Fibroblast of mammary gland (primary cell): ENCODE measurements around the gene USP20.

Experiments used
- DNase-seq: peaks from one replicate; pipeline ENCODE4 v3.0.0-alpha.2; 2010; ENCODE audit warnings: low read depth
- H3K4me3 ChIP-seq: 2 replicates; pipeline ENCODE4 v1.5.1; 2011; ENCODE audit warnings: low read depth, mild to moderate bottlenecking, low read length, moderate library complexity; ENCODE audit not compliant: control insufficient read depth
- TF ChIP-seq, protein P1 (sequence below): conservative IDR thresholded peaks from 2 replicates; pipeline ENCODE4 v1.5.1; 2011; ENCODE audit warnings: low read depth, low read length, inconsistent platforms; ENCODE audit not compliant: control insufficient read depth, insufficient read depth

USP20 gene

DNA sequence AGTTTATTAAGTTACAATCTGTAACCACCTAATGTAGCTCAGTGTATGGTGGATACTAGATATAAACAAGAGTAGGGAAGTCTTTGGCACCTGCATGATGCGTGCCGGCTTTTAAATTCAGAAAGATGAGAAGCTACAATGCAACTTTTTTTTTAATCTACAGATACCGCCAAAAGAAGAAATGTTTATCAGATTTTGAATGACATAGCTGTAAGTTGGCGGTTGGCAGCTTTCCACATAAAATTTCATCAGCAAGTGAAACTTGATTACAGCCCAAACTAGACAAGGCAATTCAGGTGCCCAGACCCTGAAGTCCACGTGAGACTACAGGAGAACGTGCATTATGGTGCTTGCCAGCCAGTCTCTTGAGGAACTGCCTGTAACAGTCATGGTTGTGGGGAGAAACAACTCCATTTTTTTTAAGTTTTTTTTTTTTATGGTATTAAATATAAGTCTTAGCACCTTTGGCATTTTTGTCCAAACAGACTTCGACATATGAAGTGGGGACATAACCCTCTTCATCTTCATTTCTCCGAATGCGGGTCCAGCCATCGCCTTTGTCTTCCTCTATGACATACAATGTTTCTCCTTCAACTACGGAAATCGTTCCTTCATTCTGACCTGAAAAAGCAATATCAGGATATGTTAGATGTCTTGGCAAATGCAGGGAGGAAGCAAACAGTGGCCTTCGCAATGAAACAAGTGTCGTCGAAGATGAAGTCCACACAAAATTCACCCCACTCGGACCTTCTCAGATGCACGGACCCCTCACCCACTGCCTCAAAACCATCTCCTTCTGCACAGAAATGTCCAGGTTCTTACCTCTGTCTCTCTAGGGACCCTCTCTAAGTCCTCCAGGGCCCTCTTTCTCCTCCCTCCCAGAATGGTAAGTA, 60.4 kb downstream of the USP20 start:
- no peak overlapping the region for H3K4me3 ChIP-seq
- DNase-seq: no peak
- TF ChIP-seq, protein P1, sequence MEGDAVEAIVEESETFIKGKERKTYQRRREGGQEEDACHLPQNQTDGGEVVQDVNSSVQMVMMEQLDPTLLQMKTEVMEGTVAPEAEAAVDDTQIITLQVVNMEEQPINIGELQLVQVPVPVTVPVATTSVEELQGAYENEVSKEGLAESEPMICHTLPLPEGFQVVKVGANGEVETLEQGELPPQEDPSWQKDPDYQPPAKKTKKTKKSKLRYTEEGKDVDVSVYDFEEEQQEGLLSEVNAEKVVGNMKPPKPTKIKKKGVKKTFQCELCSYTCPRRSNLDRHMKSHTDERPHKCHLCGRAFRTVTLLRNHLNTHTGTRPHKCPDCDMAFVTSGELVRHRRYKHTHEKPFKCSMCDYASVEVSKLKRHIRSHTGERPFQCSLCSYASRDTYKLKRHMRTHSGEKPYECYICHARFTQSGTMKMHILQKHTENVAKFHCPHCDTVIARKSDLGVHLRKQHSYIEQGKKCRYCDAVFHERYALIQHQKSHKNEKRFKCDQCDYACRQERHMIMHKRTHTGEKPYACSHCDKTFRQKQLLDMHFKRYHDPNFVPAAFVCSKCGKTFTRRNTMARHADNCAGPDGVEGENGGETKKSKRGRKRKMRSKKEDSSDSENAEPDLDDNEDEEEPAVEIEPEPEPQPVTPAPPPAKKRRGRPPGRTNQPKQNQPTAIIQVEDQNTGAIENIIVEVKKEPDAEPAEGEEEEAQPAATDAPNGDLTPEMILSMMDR: no peak

DNA sequence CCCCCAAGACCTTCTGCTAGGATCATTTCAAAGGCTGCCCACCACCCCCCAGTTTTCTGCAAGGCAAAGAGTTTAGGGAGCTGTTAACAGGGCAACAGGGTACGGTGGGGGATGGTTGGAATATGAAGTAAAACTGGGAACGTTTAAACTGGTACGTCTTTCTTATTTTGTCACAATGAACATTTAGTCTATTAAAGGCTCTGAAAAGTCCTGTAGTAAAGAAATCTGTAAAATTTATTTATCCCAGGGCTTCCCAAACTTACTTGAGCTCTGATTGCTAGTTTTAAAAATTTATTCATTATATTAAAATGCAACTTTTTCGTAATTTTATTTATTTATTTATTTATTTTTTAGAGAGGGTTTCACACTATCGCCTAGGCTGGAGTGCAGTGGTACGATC, 62.0 kb downstream of the USP20 start:
- DNase-seq: no peak
- TF ChIP-seq, protein P1: no peak
- no peak overlapping the region for H3K4me3 ChIP-seq

DNA sequence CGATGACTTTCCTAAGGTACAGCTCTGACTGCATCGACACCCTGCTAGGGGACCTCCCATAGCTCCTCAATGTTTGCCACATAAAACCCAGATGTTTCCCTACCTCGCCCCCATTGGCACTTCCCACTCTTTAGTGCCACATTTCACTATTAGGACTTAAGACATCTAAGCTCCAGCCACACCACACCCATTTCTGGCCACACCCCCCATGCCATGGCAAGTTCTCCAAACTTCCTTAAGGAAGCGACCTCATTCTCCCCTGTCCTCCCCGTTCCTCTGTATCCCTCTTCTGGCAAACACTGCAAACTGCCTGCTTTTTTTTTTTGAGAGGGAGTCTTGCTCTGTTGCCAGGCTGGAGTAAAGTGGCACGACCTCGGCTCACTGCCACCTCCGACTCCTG, 62.9 kb downstream of the USP20 start:
- H3K4me3 ChIP-seq: no peak overlapping the region
- TF ChIP-seq, protein P1: no peak
- DNase-seq: peak; percentile 42

DNA sequence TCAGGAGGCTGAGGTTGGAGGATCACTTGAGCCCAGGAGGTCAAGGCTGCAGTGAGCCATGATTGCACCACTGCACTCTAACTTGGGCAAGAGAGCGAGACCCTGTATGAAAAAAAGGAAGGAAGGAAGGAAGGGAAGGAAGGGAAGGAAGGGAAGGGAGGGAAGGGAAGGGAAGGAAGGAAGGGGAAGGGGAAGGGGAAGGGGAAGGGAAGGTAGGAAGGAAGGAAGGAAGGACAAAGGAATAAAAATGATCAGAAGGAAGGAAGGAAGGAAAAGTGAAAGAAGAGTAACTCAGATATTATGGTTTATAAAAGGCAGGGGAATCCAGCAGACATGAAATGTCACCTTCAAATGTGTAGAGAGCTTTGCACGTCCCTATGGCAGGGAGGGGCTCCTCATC, 64.4 kb downstream of the USP20 start:
- no peak for DNase-seq
- no peak overlapping the region for H3K4me3 ChIP-seq
- TF ChIP-seq, protein P1: no peak

DNA sequence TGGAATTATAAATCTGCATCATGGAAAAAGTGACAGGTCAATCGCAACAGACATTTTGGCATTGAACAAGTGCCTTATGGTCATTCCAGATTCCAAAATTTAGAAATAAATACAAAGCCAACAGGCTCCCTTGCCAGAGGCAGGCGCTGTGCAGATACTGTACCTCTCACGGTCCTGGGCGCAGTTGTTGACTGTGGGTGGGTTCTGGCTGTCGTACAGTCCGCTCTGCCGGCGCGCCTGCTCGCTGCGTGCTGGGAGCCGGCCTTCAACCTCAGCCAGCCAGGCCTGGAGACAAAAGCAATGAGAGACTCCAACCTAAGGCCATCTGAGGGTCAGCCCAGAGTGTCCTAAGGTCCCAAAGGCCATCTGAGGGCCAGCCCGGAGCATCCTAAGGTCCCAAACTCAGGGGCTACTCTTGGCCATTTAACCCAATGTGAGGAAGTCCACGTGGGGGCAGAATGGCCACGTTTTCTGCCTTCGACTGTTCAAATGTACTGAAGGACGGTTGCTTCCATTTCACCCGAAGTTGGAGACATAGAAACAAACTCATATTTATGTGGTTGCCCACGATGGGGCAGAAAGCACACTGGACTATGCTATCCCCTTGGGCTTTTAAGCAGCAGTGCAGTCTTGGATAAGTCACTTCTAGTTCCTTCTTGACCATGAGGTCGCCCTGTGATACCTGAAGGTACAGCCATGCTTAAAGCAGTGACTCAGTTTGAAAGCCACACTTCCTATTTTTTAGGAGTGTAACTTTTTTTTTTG, 65.2 kb downstream of the USP20 start:
- DNase-seq: no peak
- TF ChIP-seq, protein P1: no peak
- no peak overlapping the region for H3K4me3 ChIP-seq

DNA sequence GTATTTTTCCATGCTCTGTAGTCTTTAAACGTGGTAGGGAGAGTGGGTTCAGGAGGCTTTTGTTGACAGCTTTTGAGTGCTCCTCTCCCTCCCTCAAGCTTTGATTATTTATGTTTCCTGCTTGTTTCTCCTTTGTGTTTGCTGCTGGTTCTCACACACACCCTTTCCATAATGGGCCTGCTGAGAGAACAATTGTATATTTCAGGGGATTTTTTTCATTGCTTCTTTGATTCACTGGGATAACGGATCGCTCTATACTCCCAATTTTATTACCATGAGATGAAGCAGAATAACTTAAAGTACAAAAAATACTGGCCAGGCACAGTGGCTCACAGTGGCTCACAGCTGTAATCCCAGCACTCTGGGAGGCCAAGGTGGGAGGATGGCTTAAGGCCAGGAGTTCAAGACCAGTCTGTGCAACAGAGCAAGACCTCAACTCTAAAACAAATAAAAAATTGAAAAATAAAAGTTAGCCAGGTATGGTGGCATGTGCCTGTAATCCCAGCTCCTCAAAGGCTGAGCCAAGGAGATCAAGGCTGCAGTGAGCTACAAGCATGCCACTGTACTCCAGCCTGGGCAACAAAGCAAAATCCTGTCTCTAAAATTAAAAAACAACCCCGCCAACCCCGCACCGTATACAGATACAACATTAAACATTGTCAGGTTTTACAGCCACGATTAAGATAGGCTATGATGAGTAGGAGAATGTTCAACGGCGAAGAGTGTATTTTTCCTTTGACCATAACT, 66.9 kb downstream of the USP20 start:
- H3K4me3 ChIP-seq: no peak overlapping the region
- TF ChIP-seq, protein P1: no peak
- no peak for DNase-seq
